Hepatocyte (in vitro differentiated cells): ENCODE measurements around the gene C1orf167.

Experiments
- EZH2 ChIP-seq: fragments of 200-600 bp; sonication (generic); IDR thresholded peaks from 2 replicates; pipeline ENCODE4 v1.6.1; 2016; ENCODE audit warnings: antibody characterized with exemption, mild to moderate bottlenecking, borderline replicate concordance
- EZH2phosphoT487 ChIP-seq: fragments of 200-600 bp; sonication (generic); IDR thresholded peaks from one replicate; pipeline ENCODE4 v1.6.1; 2018; ENCODE audit warnings: antibody characterized with exemption, mild to moderate bottlenecking, low read depth, moderate library complexity; ENCODE audit not compliant: unreplicated experiment, severe bottlenecking
- TF ChIP-seq, protein P1 (sequence below): fragments of 200-600 bp; sonication (generic); IDR thresholded peaks from 2 replicates; pipeline ENCODE4 v1.5.1; 2016; ENCODE audit warnings: antibody characterized with exemption, mild to moderate bottlenecking; ENCODE audit not compliant: poor library complexity

- TF ChIP-seq, protein P1, sequence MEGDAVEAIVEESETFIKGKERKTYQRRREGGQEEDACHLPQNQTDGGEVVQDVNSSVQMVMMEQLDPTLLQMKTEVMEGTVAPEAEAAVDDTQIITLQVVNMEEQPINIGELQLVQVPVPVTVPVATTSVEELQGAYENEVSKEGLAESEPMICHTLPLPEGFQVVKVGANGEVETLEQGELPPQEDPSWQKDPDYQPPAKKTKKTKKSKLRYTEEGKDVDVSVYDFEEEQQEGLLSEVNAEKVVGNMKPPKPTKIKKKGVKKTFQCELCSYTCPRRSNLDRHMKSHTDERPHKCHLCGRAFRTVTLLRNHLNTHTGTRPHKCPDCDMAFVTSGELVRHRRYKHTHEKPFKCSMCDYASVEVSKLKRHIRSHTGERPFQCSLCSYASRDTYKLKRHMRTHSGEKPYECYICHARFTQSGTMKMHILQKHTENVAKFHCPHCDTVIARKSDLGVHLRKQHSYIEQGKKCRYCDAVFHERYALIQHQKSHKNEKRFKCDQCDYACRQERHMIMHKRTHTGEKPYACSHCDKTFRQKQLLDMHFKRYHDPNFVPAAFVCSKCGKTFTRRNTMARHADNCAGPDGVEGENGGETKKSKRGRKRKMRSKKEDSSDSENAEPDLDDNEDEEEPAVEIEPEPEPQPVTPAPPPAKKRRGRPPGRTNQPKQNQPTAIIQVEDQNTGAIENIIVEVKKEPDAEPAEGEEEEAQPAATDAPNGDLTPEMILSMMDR = no peak
- TF ChIP-seq EZH2 (no peak), EZH2phosphoT487 (no peak)
These were observed 25.0 kb upstream of the C1orf167 start for GRCh38 chr1:11736746-11737639.
